Left lung (tissue), 14 donors: ENCODE results near the gene TSC22D3. TPM values are rescaled to one million over a fixed set of nuclear protein-coding genes. Genes with fewer than 3 reads are reported as not detected.
A peak's percentile ranks its signal among the peaks of the same experiment; 100 is the strongest.

Source experiments
- ATAC-seq: fragments of 200-7000 bp; cut with Tn5 transposase; one replicate; pipeline ENCODE4 v1.9.1; 2020; ENCODE audit warnings: moderate library complexity
- DNase-seq, 4 donors: peaks; one replicate each; pipeline ENCODE4 v3.0.0-alpha.2; 2013 to 2020
- H3K27ac ChIP-seq, 2 donors: fragments of 200-600 bp; sonication (generic) in 1 of 2; one replicate each; pipeline versions ENCODE4 v1.5.0 to v1.8.0; 2020 to 2021
- H3K27me3 ChIP-seq, 2 donors: fragments of 200-600 bp; sonication (generic) in 1 of 2; one replicate each; pipeline versions ENCODE4 v1.5.0 to v1.8.0; 2020 to 2021
- H3K36me3 ChIP-seq, 2 donors: fragments of 200-600 bp; sonication (generic) in 1 of 2; one replicate each; pipeline versions ENCODE4 v1.5.0 to v1.8.0; 2020 to 2021
- H3K4me1 ChIP-seq, 2 donors: fragments of 200-600 bp; one replicate each; pipeline ENCODE4 v1.8.0; 2021
- H3K4me3 ChIP-seq, 2 donors: fragments of 200-600 bp; sonication (generic) in 1 of 2; one replicate each; pipeline versions ENCODE4 v1.5.0 to v1.8.0; 2020 to 2021; ENCODE audit warnings: mild to moderate bottlenecking in 1 of 2
- H3K9me3 ChIP-seq, 2 donors: fragments of 200-600 bp; sonication (generic) in 1 of 2; one replicate each; pipeline versions ENCODE4 v1.5.0 to v1.8.0; 2020 to 2021
- CTCF ChIP-seq, 2 donors: fragments of 200-600 bp; sonication (generic) in 1 of 2; IDR thresholded peaks; one replicate each; pipeline versions ENCODE4 v1.5.0 to v1.8.0; 2021; ENCODE audit warnings: antibody characterized with exemption in 2 of 2
- intact Hi-C, 2 donors: fragments of 100-400 bp; cut with DNase I; formaldehyde crosslinking; loops; one replicate each; pipeline versions ENCODE4 v1.11.2 to v1.14.2; 2022
- long read RNA-seq, 12 donors: library from polyadenylated mRNA in 2 of 12; unstranded in 2 of 12; transcript quantifications; one replicate each; pipeline ENCODE4 v2.0.0 and lab custom pipeline, GENCODE V29; 2019 to 2026
- polyA plus RNA-seq, 6 donors: library from polyadenylated mRNA; unstranded; fragments of 120-200 nt; gene quantifications; one replicate each; pipeline ENCODE4 v1.2.1, GENCODE V29; 2013; ENCODE audit not compliant: insufficient read length in 6 of 6
- total RNA-seq, 2 donors: library from RNA; stranded (reverse); fragmentation: NEBNext Ultra II Directional; extraction: Animal tissue kit (Norgen Biotek cat#: 25700); gene quantifications; one replicate each; pipeline ENCODE4 v1.2.1, GENCODE V29; 2021
- donor health status: DM: no; HTN: yes; CAD: no.
- donor health status: DM: no; HTN: no; CAD: no.

The TSC22D3 gene
- total RNA-seq (100 to 1,000 TPM; 137 to 156 TPM), polyA plus RNA-seq (100 to 1,000 TPM; 119 to 128 (median 123) TPM)
- long read RNA-seq, donor 1, transcript TSC22D3-203 (3 exons, 2,266 nt) = minor isoform, 7 of 73 reads
- long read RNA-seq, donor 1, transcript TSC22D3-206 (3 exons, 2,027 nt) = major isoform, 34 of 73 reads
- long read RNA-seq, donor 1, transcript TSC22D3-205 (3 exons, 1,812 nt) = minor isoform, 27 of 73 reads
- long read RNA-seq, donor 1, partial matches to known transcripts = 0 of 73 reads
- long read RNA-seq, donor 1, other reads (novel, unspliced or antisense) = 0 of 73 reads
- long read RNA-seq, donor 2, transcript TSC22D3-206 (3 exons, 2,027 nt) = major isoform, 31 of 71 reads
- long read RNA-seq, donor 2, transcript TSC22D3-208 (2 exons, 576 nt) = minor isoform, 6 of 71 reads
- long read RNA-seq, donor 2, transcript TSC22D3-205 (3 exons, 1,812 nt) = minor isoform, 23 of 71 reads
- long read RNA-seq, donor 2, transcript TSC22D3-203 (3 exons, 2,266 nt) = minor isoform, 9 of 71 reads
- long read RNA-seq, donor 2, partial matches to known transcripts = 0 of 71 reads
- long read RNA-seq, donor 2, other reads (novel, unspliced or antisense) = 0 of 71 reads
- long read RNA-seq, donor 3, transcript TSC22D3-206 (3 exons, 2,027 nt) = major isoform, 25 of 58 reads
- long read RNA-seq, donor 3, transcript TSC22D3-203 (3 exons, 2,266 nt) = minor isoform, 8 of 58 reads
- long read RNA-seq, donor 3, transcript TSC22D3-205 (3 exons, 1,812 nt) = minor isoform, 23 of 58 reads
- long read RNA-seq, donor 3, partial matches to known transcripts = 0 of 58 reads
- long read RNA-seq, donor 3, other reads (novel, unspliced or antisense) = 0 of 58 reads
- long read RNA-seq, donor 4, transcript TSC22D3-206 (3 exons, 2,027 nt) = major isoform, 118 of 145 reads
- long read RNA-seq, donor 4, transcript TSC22D3-205 (3 exons, 1,812 nt) = minor isoform, 7 of 145 reads
- long read RNA-seq, donor 4, transcript TSC22D3-203 (3 exons, 2,266 nt) = minor isoform, 11 of 145 reads
- long read RNA-seq, donor 4, partial matches to known transcripts = 0 of 145 reads
- long read RNA-seq, donor 4, other reads (novel, unspliced or antisense) = 7 of 145 reads
- long read RNA-seq, donor 5, transcript TSC22D3-203 (3 exons, 2,266 nt) = minor isoform, 8 of 81 reads
- long read RNA-seq, donor 5, transcript TSC22D3-206 (3 exons, 2,027 nt) = major isoform, 45 of 81 reads
- long read RNA-seq, donor 5, transcript TSC22D3-208 (2 exons, 576 nt) = minor isoform, 5 of 81 reads
- long read RNA-seq, donor 5, transcript TSC22D3-205 (3 exons, 1,812 nt) = minor isoform, 20 of 81 reads
- long read RNA-seq, donor 5, partial matches to known transcripts = 0 of 81 reads
- long read RNA-seq, donor 5, other reads (novel, unspliced or antisense) = 0 of 81 reads
- long read RNA-seq, donor 6, transcript TSC22D3-205 (3 exons, 1,812 nt) = major isoform, 25 of 59 reads
- long read RNA-seq, donor 6, transcript TSC22D3-203 (3 exons, 2,266 nt) = minor isoform, 9 of 59 reads
- long read RNA-seq, donor 6, transcript TSC22D3-206 (3 exons, 2,027 nt) = minor isoform, 23 of 59 reads
- long read RNA-seq, donor 6, partial matches to known transcripts = 0 of 59 reads
- long read RNA-seq, donor 6, other reads (novel, unspliced or antisense) = 0 of 59 reads
- long read RNA-seq, donor 7, transcript TSC22D3-206 (3 exons, 2,027 nt) = major isoform, 25 of 47 reads
- long read RNA-seq, donor 7, transcript TSC22D3-205 (3 exons, 1,812 nt) = minor isoform, 19 of 47 reads
- long read RNA-seq, donor 7, partial matches to known transcripts = 0 of 47 reads
- long read RNA-seq, donor 7, other reads (novel, unspliced or antisense) = 0 of 47 reads
- long read RNA-seq, donor 8, transcript TSC22D3-203 (3 exons, 2,266 nt) = minor isoform, 9 of 71 reads
- long read RNA-seq, donor 8, transcript TSC22D3-205 (3 exons, 1,812 nt) = minor isoform, 14 of 71 reads
- long read RNA-seq, donor 8, transcript TSC22D3-206 (3 exons, 2,027 nt) = major isoform, 47 of 71 reads
- long read RNA-seq, donor 8, partial matches to known transcripts = 0 of 71 reads
- long read RNA-seq, donor 8, other reads (novel, unspliced or antisense) = 0 of 71 reads
- long read RNA-seq, donor 9, partial matches to known transcripts = 0 of 1 reads
- long read RNA-seq, donor 9, other reads (novel, unspliced or antisense) = 0 of 1 reads
- long read RNA-seq, donor 10, transcript TSC22D3-206 (3 exons, 2,027 nt) = major isoform, 171 of 193 reads
- long read RNA-seq, donor 10, transcript TSC22D3-203 (3 exons, 2,266 nt) = minor isoform, 10 of 193 reads
- long read RNA-seq, donor 10, transcript TSC22D3-205 (3 exons, 1,812 nt) = minor isoform, 6 of 193 reads
- long read RNA-seq, donor 10, partial matches to known transcripts = 0 of 193 reads
- long read RNA-seq, donor 10, other reads (novel, unspliced or antisense) = 6 of 193 reads
- long read RNA-seq, donor 11, transcript TSC22D3-206 (3 exons, 2,027 nt) = minor isoform, 26 of 70 reads
- long read RNA-seq, donor 11, transcript TSC22D3-205 (3 exons, 1,812 nt) = major isoform, 40 of 70 reads
- long read RNA-seq, donor 11, partial matches to known transcripts = 0 of 70 reads
- long read RNA-seq, donor 11, other reads (novel, unspliced or antisense) = 0 of 70 reads
- long read RNA-seq, donor 12, transcript TSC22D3-203 (3 exons, 2,266 nt) = minor isoform, 6 of 57 reads
- long read RNA-seq, donor 12, transcript TSC22D3-205 (3 exons, 1,812 nt) = minor isoform, 15 of 57 reads
- long read RNA-seq, donor 12, transcript TSC22D3-206 (3 exons, 2,027 nt) = major isoform, 35 of 57 reads
- long read RNA-seq, donor 12, partial matches to known transcripts = 0 of 57 reads
- long read RNA-seq, donor 12, other reads (novel, unspliced or antisense) = 0 of 57 reads

- intact Hi-C loops = loop anchor here in 1 of 2 donors (5.0 to 10.0 kb wide), 2 partner anchors 51 to 119 kb away; no protein-coding TSS in a partner anchor
These were observed at the start of gene TSC22D3 for GRCh38 chrX:107775734-107776511. Gene TSC22D3, minus strand, starts transcription at chrX:107775787. Its CDS starts 368 bp downstream, at chrX:107775419.

GRCh38 chrX:107823456-107823855 is 47.9 kb upstream of the TSC22D3 start:
- Histone ChIP-seq H3K36me3 (no peaks in the 10 kb centered on the region), H3K27me3 (peaks cover 6 to 28% of the 10 kb centered on the region in 2 donors), H3K4me3 (no peak overlapping the region), H3K4me1 (no peaks in the 10 kb centered on the region), H3K27ac (peak overlapping the region in 1 of 2 donors; percentile 18), H3K9me3 (peaks cover 0 to 8% of the 10 kb centered on the region in 2 donors)
- DNase-seq (peak in 1 of 4 donors; percentile 54), ATAC-seq (no peak)
- TF ChIP-seq CTCF (IDR thresholded peaks at IDR 0.05) = no peak
- intact Hi-C loops = no loop called here

More at GRCh38 chrX:107775734-107776511, at the start of gene TSC22D3:
- H3K4me3 ChIP-seq = peak within 1 kb of the TSS; percentile 28 to 48
- H3K9me3 ChIP-seq = no peaks in the 10 kb centered on the region
- peak in 1 of 2 donors; percentile 8 for TF ChIP-seq CTCF (IDR thresholded peaks at IDR 0.05)
- peaks cover 0 to 6% of the 10 kb centered on the region in 2 donors for H3K4me1 ChIP-seq
- H3K36me3 ChIP-seq = no peaks in the 10 kb centered on the region
- H3K27ac ChIP-seq = peak within 1 kb of the TSS in 1 of 2 donors; percentile 61
- ATAC-seq = peak; percentile 88
- peaks cover under 1 to 22% of the 10 kb centered on the region in 2 donors for H3K27me3 ChIP-seq
- DNase-seq = peak; percentile 46 to 89 (median 79)

- no peak for TF ChIP-seq CTCF (IDR thresholded peaks at IDR 0.05)
These were observed 47.5 kb upstream of the TSC22D3 start for GRCh38 chrX:107823042-107823441.

More at GRCh38 chrX:107823042-107823441, 47.5 kb upstream of the TSC22D3 start:
- ATAC-seq (no peak), DNase-seq (no peak)
- intact Hi-C loops = no loop called here
- H3K36me3 ChIP-seq = no peaks in the 10 kb centered on the region
- peaks cover 0 to 8% of the 10 kb centered on the region in 2 donors for H3K9me3 ChIP-seq
- H3K4me1 ChIP-seq = no peaks in the 10 kb centered on the region
- no peak overlapping the region for H3K4me3 ChIP-seq
- no peak overlapping the region for H3K27ac ChIP-seq
- peaks cover 6 to 28% of the 10 kb centered on the region in 2 donors for H3K27me3 ChIP-seq
